Right lobe of liver (tissue), 6 donors: ENCODE data around the gene LOXL1. TPM values are rescaled to one million over a fixed set of nuclear protein-coding genes. Genes with fewer than 3 reads are reported as not detected.

Experiments used
- ATAC-seq, 4 donors: fragments of 200-7000 bp; cut with Tn5 transposase; one replicate each; pipeline ENCODE4 v1.9.1; 2020; ENCODE audit warnings: mild to moderate bottlenecking in 4 of 4, moderate library complexity in 4 of 4
- DNase-seq, 3 donors: peaks; one replicate each; pipeline ENCODE4 v3.0.0-alpha.2; 2020
- H3K27ac ChIP-seq, 3 donors: fragments of 200-600 bp; one replicate each; pipeline ENCODE4 v1.8.0; 2022
- H3K27me3 ChIP-seq, 2 donors: fragments of 200-600 bp; one replicate each; pipeline ENCODE4 v1.8.0; 2022
- H3K36me3 ChIP-seq, 4 donors: fragments of 200-600 bp; sonication (generic) in 1 of 4; one replicate each; pipeline versions ENCODE4 v1.5.1 to v1.8.0; 2017 to 2022; ENCODE audit warnings: control low read depth in 1 of 4
- H3K4me1 ChIP-seq, 4 donors: fragments of 200-600 bp; sonication (generic) in 1 of 4; one replicate each; pipeline versions ENCODE4 v1.5.1 to v1.8.0; 2017 to 2022; ENCODE audit warnings: control low read depth in 1 of 4
- H3K4me3 ChIP-seq, 3 donors: fragments of 200-600 bp; one replicate each; pipeline ENCODE4 v1.8.0; 2022
- H3K9me3 ChIP-seq, 4 donors: fragments of 200-600 bp; sonication (generic) in 1 of 4; one replicate each; pipeline versions ENCODE4 v1.5.1 to v1.8.0; 2017 to 2022; ENCODE audit warnings: control low read depth in 1 of 4
- CTCF ChIP-seq, 4 donors: fragments of 200-600 bp in 3 of 4; fragments of 450-650 bp in 1 of 4; IDR thresholded peaks; one replicate each; pipeline versions ENCODE4 v1.5.1 to v1.8.0; 2016 to 2022; ENCODE audit warnings: antibody characterized with exemption in 4 of 4, mild to moderate bottlenecking in 2 of 4
- POLR2A ChIP-seq: fragments of 450-650 bp; IDR thresholded peaks from one replicate; pipeline ENCODE4 v1.6.1; 2017; ENCODE audit warnings: antibody characterized with exemption, mild to moderate bottlenecking
- WGBS: methylation state at CpG from one replicate; pipeline ENCODE4 v1.1.6; 2018; ENCODE audit warnings: low coverage, low lambda C conversion rate; ENCODE audit not compliant: insufficient coverage; ENCODE audit errors: missing lambda C conversion rate; 5-methylcytosine and 5-hydroxymethylcytosine counted together
- intact Hi-C, 2 donors: fragments of 100-400 bp; cut with DNase I; formaldehyde crosslinking; loops; one replicate each; pipeline versions ENCODE4 v1.11.2 to v1.14.1; 2022
- total RNA-seq, 6 experiments: library from RNA; depleted of rRNA in 2 of 6; stranded (reverse); fragments of >200 nt in 2 of 6; fragmentation: NEBNext Ultra II Directional in 3 of 6; extraction: Animal tissue kit (Norgen Biotek cat#: 25700) in 3 of 6; gene quantifications; one replicate each; pipeline versions ENCODE4 v1.1.0 to v1.2.4, GENCODE V29; 2016 to 2023
- donor health status: DM: no; HTN: yes; CAD: no.
- donor health status: DM: no; HTN: no; CAD: no.
- donor health status: DM: no; HTN: no; CAD: no.
- donor health status: DM: no; HTN: yes; CAD: no.
- donor health status: DM: no; HTN: yes; CAD: no.

LOXL1 gene
- total RNA-seq, 6 experiments from 2014 or later: 0.29 to 2.3 (median 0.83) TPM

DNA sequence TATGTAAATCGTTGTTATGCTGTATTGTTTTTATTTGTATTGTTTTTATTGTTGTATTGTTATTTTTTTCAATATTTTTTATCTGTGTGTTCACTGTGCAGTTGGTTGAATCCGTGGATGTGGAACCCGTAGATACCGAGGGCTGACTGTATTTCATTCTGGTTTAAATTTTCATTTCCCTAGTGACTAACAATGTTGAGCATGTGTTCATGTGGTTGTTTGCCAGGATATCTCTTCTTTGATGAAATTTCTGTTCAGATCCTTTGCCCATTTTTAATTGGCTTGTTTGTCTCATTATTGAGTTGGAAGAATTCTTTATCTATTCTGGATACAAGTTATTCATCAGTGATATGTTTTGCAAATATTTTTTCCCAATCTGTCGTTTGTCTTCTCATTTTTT, 36.2 kb downstream of the LOXL1 start:
- no peak for TF ChIP-seq POLR2A
- no peak for TF ChIP-seq CTCF (IDR thresholded peaks at IDR 0.05)
- 40% methylated on average over 5 of the region's 5 CpGs for WGBS
- H3K4me3 ChIP-seq: no peak overlapping the region
- ATAC-seq: no peak
- no peaks in the 10 kb centered on the region for H3K9me3 ChIP-seq
- no peaks in the 10 kb centered on the region for H3K36me3 ChIP-seq
- DNase-seq: peak in 1 of 3 donors; percentile 3
- H3K27ac ChIP-seq: no peak overlapping the region
- H3K27me3 ChIP-seq: no peaks in the 10 kb centered on the region
- intact Hi-C loops: loop anchor here in 1 of 2 donors (10.0 kb wide), 1 partner anchor 362 kb away; no protein-coding TSS in a partner anchor
- no peaks in the 10 kb centered on the region for H3K4me1 ChIP-seq

DNA sequence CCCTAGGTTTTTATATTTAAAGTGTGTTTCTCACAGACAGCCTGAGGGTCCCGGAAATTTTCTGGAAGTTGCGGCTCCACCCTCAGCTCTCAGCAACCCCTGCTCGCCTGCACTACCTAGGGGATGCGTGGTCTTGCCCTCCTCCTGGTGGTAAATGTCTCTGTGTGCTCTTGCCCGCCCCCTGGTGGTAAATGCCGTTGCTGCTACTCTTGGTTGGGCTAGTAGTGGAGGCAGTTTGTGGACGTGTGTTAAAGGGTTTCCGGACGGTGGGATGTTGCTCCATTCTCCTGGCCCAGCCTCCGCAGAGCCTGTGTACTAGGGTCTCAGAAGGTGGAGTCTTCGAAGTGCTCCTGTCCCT, 38.5 kb downstream of the LOXL1 start:
- 2% methylated on average over 7 of the region's 11 CpGs for WGBS
- no peak overlapping the region for H3K4me3 ChIP-seq
- H3K27me3 ChIP-seq: no peaks in the 10 kb centered on the region
- H3K4me1 ChIP-seq: no peaks in the 10 kb centered on the region
- TF ChIP-seq POLR2A (no peak), CTCF (IDR thresholded peaks at IDR 0.05) (peak; percentile 77 to 93 (median 92))
- H3K9me3 ChIP-seq: no peaks in the 10 kb centered on the region
- intact Hi-C loops: loop anchor here in 1 of 2 donors (10.0 kb wide), 1 partner anchor 360 kb away; no protein-coding TSS in a partner anchor
- ATAC-seq (peak; percentile 89 to 96 (median 92)), DNase-seq (peak; percentile 69 to 75 (median 74))
- no peak overlapping the region for H3K27ac ChIP-seq
- no peaks in the 10 kb centered on the region for H3K36me3 ChIP-seq

- ATAC-seq (peak in 2 of 4 donors; percentile 16 to 29), DNase-seq (peak in 1 of 3 donors; percentile 21)
- Histone ChIP-seq H3K27me3 (no peaks in the 10 kb centered on the region), H3K4me1 (no peaks in the 10 kb centered on the region), H3K9me3 (no peaks in the 10 kb centered on the region), H3K27ac (no peak overlapping the region), H3K36me3 (no peaks in the 10 kb centered on the region), H3K4me3 (no peak overlapping the region)
- TF ChIP-seq POLR2A (no peak), CTCF (IDR thresholded peaks at IDR 0.05) (no peak)
- intact Hi-C loops: loop anchor here in 1 of 2 donors (10.0 kb wide), 1 partner anchor 360 kb away; no protein-coding TSS in a partner anchor
- WGBS: 16% methylated on average over 7 of the region's 13 CpGs
Observed at GRCh38 chr15:73965094-73965757, 39.0 kb downstream of the LOXL1 start.

DNA sequence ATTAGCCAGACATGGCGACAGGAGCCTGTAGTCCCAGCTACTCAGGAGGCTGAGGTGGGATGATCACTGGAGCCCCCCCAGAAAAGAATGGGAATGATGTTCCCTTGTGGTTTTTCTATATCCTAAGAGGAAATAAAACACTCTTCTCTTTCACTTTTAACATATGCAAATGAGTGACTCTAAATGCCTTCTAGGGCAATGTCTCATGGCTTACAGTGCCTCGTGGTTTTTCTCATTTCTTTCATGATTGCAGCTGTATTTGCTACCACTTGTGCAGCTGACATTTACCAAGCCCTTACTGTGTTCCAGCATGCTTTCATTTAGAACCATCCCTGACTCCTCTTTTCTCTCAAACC, 39.5 kb downstream of the LOXL1 start:
- 36% methylated on average over 2 of the region's 2 CpGs for whole genome bisulfite sequencing
- no peaks in the 10 kb centered on the region for H3K4me1 ChIP-seq
- intact Hi-C loops: loop anchor here in 1 of 2 donors (10.0 kb wide), 1 partner anchor 359 kb away; no protein-coding TSS in a partner anchor

More for the DNA sequence above, 39.5 kb downstream of the LOXL1 start:
- DNase-seq: no peak
- Histone ChIP-seq H3K27me3 (no peaks in the 10 kb centered on the region), H3K36me3 (no peaks in the 10 kb centered on the region), H3K27ac (no peak overlapping the region), H3K9me3 (no peaks in the 10 kb centered on the region), H3K4me3 (no peak overlapping the region)
- no peak for ATAC-seq
- no peak for TF ChIP-seq CTCF (IDR thresholded peaks at IDR 0.05)
- TF ChIP-seq POLR2A: no peak
